Keratinocyte (primary cell): ENCODE measurements around the gene ANAPC15.

Experiments used
- EZH2 ChIP-seq: IDR thresholded peaks from one replicate; pipeline ENCODE4 v1.6.1; 2012; ENCODE audit warnings: inconsistent platforms, mild to moderate bottlenecking, low read length, moderate library complexity
- TF ChIP-seq, protein P1 (sequence below), 3 experiments: IDR thresholded peaks in 1 of 3; conservative IDR thresholded peaks in 1 of 3; optimal IDR thresholded peaks in 1 of 3; 2 replicates in 2 of 3; 3 replicates in 1 of 3; pipeline versions ENCODE3 to v1.5.1; 2011; ENCODE audit warnings: low read length in 3 of 3, mild to moderate bottlenecking in 3 of 3, moderate library complexity in 2 of 3, control low read depth in 1 of 3, inconsistent platforms in 1 of 3; ENCODE audit not compliant: insufficient read depth in 2 of 3; ENCODE audit errors: extremely low read depth in 1 of 3

- TF ChIP-seq, protein P1, sequence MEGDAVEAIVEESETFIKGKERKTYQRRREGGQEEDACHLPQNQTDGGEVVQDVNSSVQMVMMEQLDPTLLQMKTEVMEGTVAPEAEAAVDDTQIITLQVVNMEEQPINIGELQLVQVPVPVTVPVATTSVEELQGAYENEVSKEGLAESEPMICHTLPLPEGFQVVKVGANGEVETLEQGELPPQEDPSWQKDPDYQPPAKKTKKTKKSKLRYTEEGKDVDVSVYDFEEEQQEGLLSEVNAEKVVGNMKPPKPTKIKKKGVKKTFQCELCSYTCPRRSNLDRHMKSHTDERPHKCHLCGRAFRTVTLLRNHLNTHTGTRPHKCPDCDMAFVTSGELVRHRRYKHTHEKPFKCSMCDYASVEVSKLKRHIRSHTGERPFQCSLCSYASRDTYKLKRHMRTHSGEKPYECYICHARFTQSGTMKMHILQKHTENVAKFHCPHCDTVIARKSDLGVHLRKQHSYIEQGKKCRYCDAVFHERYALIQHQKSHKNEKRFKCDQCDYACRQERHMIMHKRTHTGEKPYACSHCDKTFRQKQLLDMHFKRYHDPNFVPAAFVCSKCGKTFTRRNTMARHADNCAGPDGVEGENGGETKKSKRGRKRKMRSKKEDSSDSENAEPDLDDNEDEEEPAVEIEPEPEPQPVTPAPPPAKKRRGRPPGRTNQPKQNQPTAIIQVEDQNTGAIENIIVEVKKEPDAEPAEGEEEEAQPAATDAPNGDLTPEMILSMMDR (optimal IDR thresholded peaks at IDR 0.05 in 1 of 3, IDR thresholded peaks at IDR 0.05 in 1 of 3, conservative IDR thresholded peaks at IDR 0.05 in 1 of 3; ENCODE audit: extremely low read depth in 1 of 3, insufficient read depth in 2 of 3, low read length in 3 of 3) = no peak
- no peak for TF ChIP-seq EZH2
These were observed 36.7 kb downstream of the ANAPC15 start for GRCh38 chr11:72075756-72076155.
